Naive B cell (primary cell): ENCODE results near the gene OR2Y1. TPM values are rescaled to one million over a fixed set of nuclear protein-coding genes. Genes with fewer than 3 reads are reported as not detected.
"Not testable (repeated sequence)": the region's sequence is repeated elsewhere in the genome, so short reads cannot be mapped to it uniquely, and the experiment has no call there.

Source experiments
- ATAC-seq, 2 donors: fragments of 150-1000 bp; cut with Tn5 transposase; 2 replicates each; pipeline ENCODE4 v1.10.0; 2021; ENCODE audit warnings: low read depth in 2 of 2, mild to moderate bottlenecking in 2 of 2, moderate library complexity in 2 of 2
- DNase-seq: peaks from one replicate; pipeline ENCODE4 v3.0.0; 2022
- H3K27ac Mint-ChIP-seq, 6 donors: one replicate each; pipeline ENCODE4 v1.8.0; 2020 to 2022; ENCODE audit warnings: mild to moderate bottlenecking in 6 of 6, mixed read lengths in 6 of 6, moderate library complexity in 5 of 6, inconsistent platforms in 2 of 6
- H3K27me3 Mint-ChIP-seq, 3 donors: one replicate each; pipeline ENCODE4 v1.8.0; 2021 to 2022; ENCODE audit warnings: mixed read lengths in 3 of 3, mild to moderate bottlenecking in 1 of 3
- H3K36me3 Mint-ChIP-seq, 2 donors: one replicate each; pipeline ENCODE4 v1.8.0; 2020 to 2022; ENCODE audit warnings: mixed read lengths in 2 of 2, inconsistent platforms in 1 of 2, mild to moderate bottlenecking in 1 of 2
- H3K4me1 Mint-ChIP-seq, 3 donors: one replicate each; pipeline ENCODE4 v1.8.0; 2020 to 2022; ENCODE audit warnings: mixed read lengths in 3 of 3, inconsistent platforms in 1 of 3, mild to moderate bottlenecking in 1 of 3, moderate library complexity in 1 of 3
- H3K4me3 Mint-ChIP-seq, 8 donors: one replicate each; pipeline ENCODE4 v1.8.0; 2020 to 2022; ENCODE audit warnings: mild to moderate bottlenecking in 8 of 8, mixed read lengths in 8 of 8, moderate library complexity in 8 of 8, inconsistent platforms in 2 of 8
- H3K9me3 Mint-ChIP-seq, 7 donors: one replicate each; pipeline ENCODE4 v1.8.0; 2020 to 2022; ENCODE audit warnings: mixed read lengths in 7 of 7, mild to moderate bottlenecking in 5 of 7, inconsistent platforms in 2 of 7, moderate library complexity in 1 of 7
- polyA plus RNA-seq, 6 donors: library from polyadenylated mRNA; unstranded; fragments of 300-500 nt; fragmentation: Illumina TruSeq; gene quantifications; one replicate each; pipeline ENCODE4 v1.2.3, GENCODE V29; 2021; ENCODE audit warnings: low read depth in 6 of 6

Gene OR2Y1
- polyA plus RNA-seq, 6 donors from 2014 or later = not detected

GRCh38 chr5:180719781-180720180 lies 20.1 kb downstream of the OR2Y1 start:
- Mint-ChIP-seq H3K36me3 (no peaks in the 10 kb centered on the region), H3K27me3 (peaks cover 32 to 71% (median 58%) of the 10 kb centered on the region in 3 donors), H3K4me3 (no peak overlapping the region), H3K9me3 (peaks cover 0 to 3% (median 0%) of the 10 kb centered on the region in 7 donors), H3K27ac (no peak overlapping the region), H3K4me1 (no peaks in the 10 kb centered on the region)
- ATAC-seq (no peak), DNase-seq (no peak)

GRCh38 chr5:180718810-180719453 lies 20.9 kb downstream of the OR2Y1 start:
- Mint-ChIP-seq H3K4me1 (no peaks in the 10 kb centered on the region), H3K36me3 (no peaks in the 10 kb centered on the region), H3K4me3 (no peak overlapping the region), H3K27ac (no peak overlapping the region), H3K27me3 (peaks cover 28 to 71% (median 61%) of the 10 kb centered on the region in 3 donors), H3K9me3 (peaks cover 0 to 11% (median 2%) of the 10 kb centered on the region in 7 donors)
- no peak for DNase-seq
- no peak for ATAC-seq

GRCh38 chr5:180717989-180718388 lies 21.9 kb downstream of the OR2Y1 start:
- H3K4me3 Mint-ChIP-seq = no peak overlapping the region
- DNase-seq (no peak), ATAC-seq (no peak)
- H3K27ac Mint-ChIP-seq = no peak overlapping the region
- peaks cover 21 to 74% (median 61%) of the 10 kb centered on the region in 3 donors for H3K27me3 Mint-ChIP-seq
- H3K9me3 Mint-ChIP-seq = peaks cover 6 to 21% (median 9%) of the 10 kb centered on the region in 7 donors
- H3K36me3 Mint-ChIP-seq = peaks cover 0 to 7% of the 10 kb centered on the region in 2 donors
- no peaks in the 10 kb centered on the region for H3K4me1 Mint-ChIP-seq

GRCh38 chr5:180704362-180704761 lies 35.5 kb downstream of the OR2Y1 start:
- DNase-seq = no peak
- Mint-ChIP-seq H3K27ac (no peak overlapping the region), H3K9me3 (peaks cover 0 to 29% (median 19%) of the 10 kb centered on the region in 7 donors), H3K4me1 (no peaks in the 10 kb centered on the region), H3K36me3 (no peaks in the 10 kb centered on the region), H3K4me3 (no peak overlapping the region), H3K27me3 (peaks cover 0 to 19% (median 14%) of the 10 kb centered on the region in 3 donors)
- no peak for ATAC-seq

GRCh38 chr5:180703912-180704311 lies 35.9 kb downstream of the OR2Y1 start:
- Mint-ChIP-seq H3K27me3 (peaks cover 4 to 18% (median 17%) of the 10 kb centered on the region in 3 donors), H3K36me3 (no peaks in the 10 kb centered on the region), H3K4me1 (no peaks in the 10 kb centered on the region), H3K9me3 (peaks cover 0 to 29% (median 19%) of the 10 kb centered on the region in 7 donors), H3K27ac (no peak overlapping the region), H3K4me3 (no peak overlapping the region)
- ATAC-seq = no peak
- DNase-seq = no peak

- not testable (repeated sequence) for H3K27ac Mint-ChIP-seq, H3K36me3 Mint-ChIP-seq, H3K4me3 Mint-ChIP-seq, DNase-seq, H3K4me1 Mint-ChIP-seq, ATAC-seq
- Mint-ChIP-seq H3K9me3 (peaks cover 0 to 29% (median 19%) of the 10 kb centered on the region in 7 donors), H3K27me3 (peaks cover 9 to 18% (median 15%) of the 10 kb centered on the region in 3 donors)
These were observed 36.5 kb downstream of the OR2Y1 start for GRCh38 chr5:180703371-180703770.

GRCh38 chr5:180700440-180700839 lies 39.4 kb downstream of the OR2Y1 start:
- H3K27me3 Mint-ChIP-seq = peaks cover 24 to 25% (median 25%) of the 10 kb centered on the region in 3 donors
- not testable (repeated sequence) for H3K27ac Mint-ChIP-seq, H3K4me3 Mint-ChIP-seq, H3K4me1 Mint-ChIP-seq, H3K36me3 Mint-ChIP-seq, DNase-seq, ATAC-seq
- peaks cover 0 to 41% (median 21%) of the 10 kb centered on the region in 7 donors for H3K9me3 Mint-ChIP-seq

GRCh38 chr5:180699042-180699441 lies 40.8 kb downstream of the OR2Y1 start:
- no peak overlapping the region for H3K27ac Mint-ChIP-seq
- peaks cover 24 to 25% (median 24%) of the 10 kb centered on the region in 3 donors for H3K27me3 Mint-ChIP-seq
- ATAC-seq (no peak), DNase-seq (no peak)
- H3K4me3 Mint-ChIP-seq = no peak overlapping the region
- no peaks in the 10 kb centered on the region for H3K4me1 Mint-ChIP-seq
- H3K36me3 Mint-ChIP-seq = no peaks in the 10 kb centered on the region
- peaks cover 0 to 41% (median 27%) of the 10 kb centered on the region in 7 donors for H3K9me3 Mint-ChIP-seq

GRCh38 chr5:180696116-180696515 lies 43.7 kb downstream of the OR2Y1 start:
- peaks cover 0 to 31% (median 17%) of the 10 kb centered on the region in 7 donors for H3K9me3 Mint-ChIP-seq
- ATAC-seq (no peak), DNase-seq (no peak)
- no peak overlapping the region for H3K27ac Mint-ChIP-seq
- H3K4me3 Mint-ChIP-seq = no peak overlapping the region
- no peaks in the 10 kb centered on the region for H3K36me3 Mint-ChIP-seq
- peaks cover 30 to 50% (median 45%) of the 10 kb centered on the region in 3 donors for H3K27me3 Mint-ChIP-seq
- no peaks in the 10 kb centered on the region for H3K4me1 Mint-ChIP-seq

- no peak overlapping the region for H3K4me3 Mint-ChIP-seq
- peaks cover 22 to 32% (median 31%) of the 10 kb centered on the region in 3 donors for H3K27me3 Mint-ChIP-seq
- DNase-seq = no peak
- no peaks in the 10 kb centered on the region for H3K4me1 Mint-ChIP-seq
- peaks cover 0 to 18% (median 8%) of the 10 kb centered on the region in 7 donors for H3K9me3 Mint-ChIP-seq
- no peaks in the 10 kb centered on the region for H3K36me3 Mint-ChIP-seq
- ATAC-seq = no peak
- no peak overlapping the region for H3K27ac Mint-ChIP-seq
These were observed 47.4 kb downstream of the OR2Y1 start for GRCh38 chr5:180692429-180692828.

GRCh38 chr5:180691046-180691445 lies 48.8 kb downstream of the OR2Y1 start:
- Mint-ChIP-seq H3K36me3 (no peaks in the 10 kb centered on the region), H3K27me3 (peaks cover 20 to 29% (median 24%) of the 10 kb centered on the region in 3 donors), H3K9me3 (peaks cover 0 to 12% (median 3%) of the 10 kb centered on the region in 7 donors), H3K4me1 (no peaks in the 10 kb centered on the region), H3K4me3 (no peak overlapping the region), H3K27ac (no peak overlapping the region)
- no peak for ATAC-seq
- no peak for DNase-seq

GRCh38 chr5:180690562-180690961 lies 49.3 kb downstream of the OR2Y1 start:
- DNase-seq (no peak), ATAC-seq (no peak)
- no peak overlapping the region for H3K4me3 Mint-ChIP-seq
- H3K36me3 Mint-ChIP-seq = no peaks in the 10 kb centered on the region
- peaks cover 25 to 34% (median 29%) of the 10 kb centered on the region in 3 donors for H3K27me3 Mint-ChIP-seq
- peaks cover 0 to 11% (median 0%) of the 10 kb centered on the region in 7 donors for H3K9me3 Mint-ChIP-seq
- no peak overlapping the region for H3K27ac Mint-ChIP-seq
- no peaks in the 10 kb centered on the region for H3K4me1 Mint-ChIP-seq

- H3K4me3 Mint-ChIP-seq = no peak overlapping the region
- H3K4me1 Mint-ChIP-seq = no peaks in the 10 kb centered on the region
- DNase-seq = no peak
- peaks cover 27 to 35% (median 30%) of the 10 kb centered on the region in 3 donors for H3K27me3 Mint-ChIP-seq
- no peak for ATAC-seq
- no peak overlapping the region for H3K27ac Mint-ChIP-seq
- H3K36me3 Mint-ChIP-seq = no peaks in the 10 kb centered on the region
- peaks cover 0 to 5% (median 0%) of the 10 kb centered on the region in 7 donors for H3K9me3 Mint-ChIP-seq
These were observed 50.1 kb downstream of the OR2Y1 start for GRCh38 chr5:180689775-180690174.
